Activated CD4-positive, alpha-beta T cell treated with anti-CD3 and anti-CD28 coated beads, Interleukin-2, amount 10 ng/mL, durations not matched to agents 7 days and 5 days (primary cell): ENCODE data around the gene NACC2. TPM values are rescaled to one million over a fixed set of nuclear protein-coding genes. Genes with fewer than 3 reads are reported as not detected.

Experiments
- CTCF ChIA-PET: fragments of 350-600 bp; sonication (Branson Sonifier 250); formaldehyde crosslinking; loops from one replicate; lab custom pipeline; 2021; ENCODE audit warnings: antibody characterized with exemption; lab: Charles Lee
- POLR2A ChIA-PET: fragments of 350-600 bp; sonication (Branson Sonifier 250); formaldehyde crosslinking; loops from one replicate; lab custom pipeline; 2021; ENCODE audit warnings: antibody characterized with exemption; lab: Charles Lee
- DNase-seq: peaks from one replicate; pipeline ENCODE4 v3.0.0-alpha.2; 2020
- H3K27ac Mint-ChIP-seq: one replicate; pipeline ENCODE4 v1.8.0; 2021; ENCODE audit warnings: mild to moderate bottlenecking, moderate library complexity, mixed read lengths
- H3K27me3 Mint-ChIP-seq: one replicate; pipeline ENCODE4 v1.8.0; 2021; ENCODE audit warnings: mixed read lengths
- H3K36me3 Mint-ChIP-seq: one replicate; pipeline ENCODE4 v1.8.0; 2021; ENCODE audit warnings: low read depth, mixed read lengths
- H3K4me1 Mint-ChIP-seq: one replicate; pipeline ENCODE4 v1.8.0; 2021; ENCODE audit warnings: mixed read lengths
- H3K4me3 Mint-ChIP-seq: one replicate; pipeline ENCODE4 v1.8.0; 2021; ENCODE audit warnings: mild to moderate bottlenecking, moderate library complexity, mixed read lengths
- H3K9me3 Mint-ChIP-seq: one replicate; pipeline ENCODE4 v1.8.0; 2021; ENCODE audit warnings: mixed read lengths
- total RNA-seq, 2 experiments: library from RNA; stranded (reverse); gene quantifications; one replicate each; pipeline ENCODE4 v1.2.3, GENCODE V29; 2021

NACC2 gene
- total RNA-seq, 2 experiments from 2014 or later, result 4.1 to 4.4 TPM

DNA sequence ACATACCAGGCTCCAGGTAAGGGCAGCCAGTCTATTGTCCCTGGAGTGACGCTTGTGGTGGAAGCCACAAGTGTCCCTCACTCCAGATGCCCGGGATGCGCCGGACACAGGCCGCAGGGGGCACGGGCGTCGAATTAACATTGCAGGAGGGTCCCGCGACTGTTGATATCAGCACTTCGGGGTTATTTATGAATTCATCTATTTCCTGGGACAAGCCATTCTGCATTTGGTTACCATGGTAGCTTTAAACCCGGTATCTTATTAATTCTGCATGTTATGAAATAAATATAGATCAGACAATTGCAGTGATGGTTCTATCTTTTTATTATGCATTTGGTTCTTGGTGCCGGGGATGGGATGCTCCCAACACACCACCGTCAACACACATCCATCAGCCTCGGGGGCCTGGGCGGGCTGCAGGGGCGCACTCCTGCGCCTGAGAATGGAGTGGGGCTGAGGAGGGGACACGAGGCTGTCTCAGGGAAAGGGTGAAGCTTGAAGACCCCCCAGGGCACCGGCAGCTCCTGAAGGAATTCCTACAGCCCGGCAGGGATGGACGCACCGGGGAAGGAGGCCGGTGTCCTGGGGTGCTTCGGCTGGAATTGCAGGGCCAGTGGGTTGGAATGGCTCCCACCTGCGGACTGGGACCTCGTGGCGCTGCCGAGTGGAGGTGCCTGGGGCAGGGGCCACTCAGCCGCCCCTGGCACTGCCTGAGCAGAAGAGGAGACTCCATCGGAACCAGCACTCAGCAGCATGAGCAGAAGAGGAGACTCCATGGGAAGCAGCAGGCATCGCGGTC, 41.2 kb upstream of the NACC2 start:
- H3K4me1 Mint-ChIP-seq, result peaks cover 2% of the 10 kb centered on the region
- no peak for DNase-seq
- POLR2A ChIA-PET, result no interaction called here
- no peak overlapping the region for H3K4me3 Mint-ChIP-seq
- H3K36me3 Mint-ChIP-seq, result no peaks in the 10 kb centered on the region
- peaks cover 20% of the 10 kb centered on the region for H3K27me3 Mint-ChIP-seq
- CTCF ChIA-PET, result no interaction called here
- no peaks in the 10 kb centered on the region for H3K9me3 Mint-ChIP-seq
- H3K27ac Mint-ChIP-seq, result no peak overlapping the region

DNA sequence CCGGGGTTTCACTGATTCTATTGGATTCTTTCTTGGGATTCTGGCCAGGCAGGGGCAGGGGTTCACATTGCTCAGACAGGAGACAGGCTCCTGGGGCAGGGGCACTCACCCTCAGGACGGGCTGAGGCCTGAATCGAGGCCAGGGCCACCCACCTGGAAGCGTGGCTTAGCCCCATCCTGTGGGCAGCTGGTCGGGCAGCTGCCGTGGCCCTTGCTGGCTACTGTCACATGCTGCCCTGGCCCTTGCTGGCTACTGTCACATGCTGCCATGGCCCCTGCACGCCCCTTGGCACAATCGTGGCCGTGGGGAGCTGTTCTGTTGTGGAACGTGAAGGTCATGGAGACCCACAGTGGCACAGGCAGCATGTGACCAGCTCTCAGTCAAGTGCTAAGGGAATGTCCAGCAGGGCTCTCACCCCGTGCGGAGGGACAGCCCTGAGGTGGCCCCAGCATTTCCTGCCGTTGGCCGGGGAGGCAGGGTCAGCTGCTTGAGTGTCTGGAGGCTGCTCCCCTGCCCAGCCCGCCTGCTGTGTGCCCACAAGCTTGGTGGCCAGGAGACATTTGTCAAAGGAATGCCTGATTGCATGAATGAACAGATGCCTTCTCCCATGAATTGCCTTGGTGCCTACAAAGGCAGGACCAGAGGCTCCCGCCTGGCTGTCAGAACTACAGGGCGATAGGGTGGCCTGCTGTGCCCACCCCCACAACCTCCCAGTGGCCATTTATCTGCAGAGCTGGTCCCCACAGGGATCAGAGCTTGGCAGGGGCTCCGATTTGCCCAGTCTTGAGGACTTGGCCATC, 40.4 kb upstream of the NACC2 start:
- H3K4me1 Mint-ChIP-seq, result peaks cover 2% of the 10 kb centered on the region
- no peak overlapping the region for H3K27ac Mint-ChIP-seq
- no peak overlapping the region for H3K4me3 Mint-ChIP-seq
- peaks cover 20% of the 10 kb centered on the region for H3K27me3 Mint-ChIP-seq
- no peak for DNase-seq
- CTCF ChIA-PET, result no interaction called here
- no peaks in the 10 kb centered on the region for H3K9me3 Mint-ChIP-seq
- H3K36me3 Mint-ChIP-seq, result no peaks in the 10 kb centered on the region
- POLR2A ChIA-PET, result interaction anchor here (0.5 kb wide), 1 partner anchor 29 kb away, joined by 3 read pairs; no protein-coding TSS in a partner anchor

- Mint-ChIP-seq H3K4me3 (no peak overlapping the region), H3K27me3 (peaks cover 24% of the 10 kb centered on the region), H3K36me3 (no peaks in the 10 kb centered on the region), H3K4me1 (peaks cover 2% of the 10 kb centered on the region), H3K27ac (no peak overlapping the region), H3K9me3 (no peaks in the 10 kb centered on the region)
- CTCF ChIA-PET, result no interaction called here
- no peak for DNase-seq
- POLR2A ChIA-PET, result interaction anchor here (0.6 kb wide), 1 partner anchor 145 kb away, joined by 3 read pairs; no protein-coding TSS in a partner anchor
These were observed 38.9 kb upstream of the NACC2 start for GRCh38 chr9:136133959-136134484.

DNA sequence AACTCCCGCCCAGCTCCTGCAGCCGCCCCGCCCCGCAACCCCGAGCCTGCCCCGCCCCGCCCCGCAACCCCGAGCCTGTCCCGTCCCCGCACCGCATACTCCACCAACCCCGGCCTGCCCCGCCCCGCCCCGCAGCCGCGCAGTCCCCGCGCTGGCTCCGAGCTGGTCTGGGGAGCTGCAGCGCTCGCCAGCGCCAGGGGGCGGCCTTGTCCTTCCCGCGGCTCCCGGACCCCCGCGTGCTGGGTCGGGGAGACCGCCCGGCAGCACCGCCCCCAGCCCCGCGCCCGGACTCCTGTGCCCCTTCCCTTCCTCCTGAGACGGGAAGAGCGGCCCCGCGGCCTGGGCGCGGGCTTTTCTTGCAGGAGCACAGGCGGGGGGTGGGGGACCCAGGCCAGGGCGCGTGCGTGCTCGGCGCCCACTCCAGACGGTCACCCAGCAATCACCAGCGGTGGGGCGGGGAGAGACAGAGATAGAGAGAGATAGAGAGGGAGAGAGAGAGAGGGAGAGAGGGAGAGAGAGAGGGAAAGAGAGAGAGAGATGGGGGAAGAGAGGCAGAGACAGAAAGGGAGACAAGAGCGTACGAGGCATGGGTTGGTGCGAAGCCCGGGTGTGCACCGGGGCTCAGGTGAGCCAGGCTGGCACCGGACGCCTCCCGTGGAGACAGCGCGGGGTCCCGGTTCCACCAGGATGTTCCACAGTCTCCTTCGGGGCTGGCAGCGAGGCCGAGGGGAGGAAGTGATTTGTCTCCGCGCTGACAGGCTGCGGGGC, 38.3 kb upstream of the NACC2 start:
- no peak for DNase-seq
- H3K4me1 Mint-ChIP-seq, result peaks cover 2% of the 10 kb centered on the region
- no peak overlapping the region for H3K4me3 Mint-ChIP-seq
- H3K27ac Mint-ChIP-seq, result no peak overlapping the region
- ChIA-PET CTCF (no interaction called here), POLR2A (interaction anchor here (0.5 to 0.6 kb wide), 2 partner anchors 81 to 146 kb away, joined by 3 read pairs; no protein-coding TSS in a partner anchor)
- H3K36me3 Mint-ChIP-seq, result no peaks in the 10 kb centered on the region
- H3K9me3 Mint-ChIP-seq, result no peaks in the 10 kb centered on the region
- H3K27me3 Mint-ChIP-seq, result peaks cover 26% of the 10 kb centered on the region

DNA sequence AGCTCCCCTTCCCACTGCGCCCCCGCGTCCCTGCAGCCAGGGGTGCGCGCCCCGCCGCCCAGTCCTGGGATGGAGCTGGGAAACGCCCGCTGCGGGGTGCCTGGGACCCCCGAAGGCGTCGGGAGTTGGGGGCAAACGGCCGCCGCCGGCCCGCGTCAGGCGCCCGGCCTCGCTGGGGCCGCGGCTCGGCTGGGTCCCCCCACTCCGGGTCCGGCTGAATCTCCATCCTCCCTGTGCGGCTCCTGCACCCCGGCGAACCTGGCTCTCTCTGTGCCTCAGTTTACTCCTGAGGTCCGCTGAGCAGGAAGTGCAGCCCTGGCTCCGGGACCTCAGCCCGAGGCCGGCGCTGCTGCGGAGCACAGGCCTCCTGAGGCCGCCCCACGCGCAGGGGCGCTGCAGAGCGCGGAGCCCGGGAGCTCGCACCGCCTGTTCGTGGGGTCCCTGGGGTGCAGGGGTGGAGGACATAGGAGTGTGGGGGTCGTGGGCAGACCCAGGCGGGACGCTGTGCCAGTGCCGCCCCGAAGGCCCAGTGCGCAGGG, 37.5 kb upstream of the NACC2 start:
- no peaks in the 10 kb centered on the region for H3K36me3 Mint-ChIP-seq
- H3K4me1 Mint-ChIP-seq, result peaks cover 2% of the 10 kb centered on the region
- H3K4me3 Mint-ChIP-seq, result no peak overlapping the region
- no peaks in the 10 kb centered on the region for H3K9me3 Mint-ChIP-seq
- POLR2A ChIA-PET, result no interaction called here
- no peak for DNase-seq
- CTCF ChIA-PET, result no interaction called here
- peaks cover 27% of the 10 kb centered on the region for H3K27me3 Mint-ChIP-seq
- no peak overlapping the region for H3K27ac Mint-ChIP-seq

DNA sequence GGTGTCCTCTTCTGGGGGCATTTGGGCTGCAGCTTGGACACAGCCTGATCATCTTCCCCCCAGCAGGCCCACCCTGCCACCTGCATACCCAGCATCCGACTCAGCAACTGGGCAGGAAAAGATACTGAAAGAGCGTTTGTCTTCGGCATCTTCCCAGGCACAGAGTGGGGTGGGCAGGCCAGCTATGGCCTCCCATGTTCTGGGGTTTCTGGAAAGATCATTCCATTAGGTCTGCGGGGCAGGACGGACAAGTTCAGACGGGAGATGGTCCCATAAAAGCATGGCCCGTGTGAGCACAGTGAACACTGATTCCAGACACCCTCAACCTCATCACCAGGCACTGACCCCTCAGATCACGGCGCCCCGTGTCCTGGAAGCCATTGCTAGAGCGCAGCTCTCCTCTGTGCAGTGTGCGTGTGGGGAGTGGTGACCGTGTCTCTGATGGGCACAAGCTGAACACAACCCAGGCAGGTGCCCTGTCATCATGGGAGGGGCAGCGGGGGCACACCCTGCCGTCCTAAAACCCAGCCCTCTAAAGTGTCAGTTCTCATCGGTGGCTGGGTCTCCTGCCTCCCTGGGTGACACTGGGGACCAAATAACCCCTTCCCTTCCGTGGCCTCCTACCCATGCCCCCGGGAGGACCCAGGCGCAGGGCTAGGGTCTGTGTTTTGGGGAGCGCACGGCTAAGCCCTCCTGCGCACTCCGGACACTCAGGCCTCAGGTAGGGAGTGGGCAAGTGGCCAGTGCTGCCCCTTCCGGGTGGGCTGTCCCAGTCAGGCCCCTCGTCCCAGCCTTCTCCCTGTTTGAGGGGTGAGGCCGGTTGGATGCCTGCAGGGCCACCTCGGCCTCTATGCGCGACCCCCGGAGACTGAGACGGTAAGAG, 36.8 kb upstream of the NACC2 start:
- H3K4me3 Mint-ChIP-seq, result no peak overlapping the region
- H3K27me3 Mint-ChIP-seq, result peaks cover 28% of the 10 kb centered on the region
- ChIA-PET POLR2A (no interaction called here), CTCF (interaction anchor here (1.0 kb wide), 1 partner anchor 164 kb away, joined by 4 read pairs; no protein-coding TSS in a partner anchor)
- peaks cover 2% of the 10 kb centered on the region for H3K4me1 Mint-ChIP-seq
- no peak overlapping the region for H3K27ac Mint-ChIP-seq
- no peaks in the 10 kb centered on the region for H3K36me3 Mint-ChIP-seq
- DNase-seq, result no peak
- H3K9me3 Mint-ChIP-seq, result no peaks in the 10 kb centered on the region

- Mint-ChIP-seq H3K4me1 (peaks cover 2% of the 10 kb centered on the region), H3K36me3 (no peaks in the 10 kb centered on the region), H3K27me3 (peaks cover 26% of the 10 kb centered on the region), H3K27ac (no peak overlapping the region), H3K4me3 (no peak overlapping the region), H3K9me3 (peaks cover 4% of the 10 kb centered on the region)
- DNase-seq, result no peak
- ChIA-PET POLR2A (no interaction called here), CTCF (interaction anchor here (1.1 kb wide), 1 partner anchor 11 kb away, joined by 3 read pairs; no protein-coding TSS in a partner anchor)
These were observed 34.1 kb upstream of the NACC2 start for GRCh38 chr9:136129176-136129575.

DNA sequence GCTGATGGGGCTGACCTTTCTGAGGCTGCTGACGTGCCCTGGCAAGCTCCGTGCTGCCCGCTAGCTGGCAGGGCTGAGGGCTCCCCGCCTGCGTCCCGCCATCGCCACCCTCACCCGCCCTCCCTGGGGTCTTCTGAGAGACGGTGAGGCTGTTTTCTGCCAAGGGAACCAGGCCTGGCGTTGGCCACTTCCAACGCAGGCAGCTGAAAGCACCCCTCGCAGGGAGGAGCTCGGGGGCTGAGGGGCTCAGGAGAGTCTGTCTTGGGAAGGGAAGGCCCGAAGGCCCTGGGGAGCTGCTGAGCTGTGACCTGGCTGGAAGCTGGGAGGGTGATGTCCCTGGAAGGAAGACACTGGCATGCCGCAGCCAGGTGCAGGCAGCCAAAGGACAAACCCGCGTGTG, 33.3 kb upstream of the NACC2 start:
- no peaks in the 10 kb centered on the region for H3K4me1 Mint-ChIP-seq
- H3K4me3 Mint-ChIP-seq, result no peak overlapping the region
- ChIA-PET POLR2A (no interaction called here), CTCF (interaction anchor here (1.1 kb wide), 1 partner anchor 12 kb away, joined by 3 read pairs; no protein-coding TSS in a partner anchor)
- H3K36me3 Mint-ChIP-seq, result no peaks in the 10 kb centered on the region
- no peak overlapping the region for H3K27ac Mint-ChIP-seq
- H3K9me3 Mint-ChIP-seq, result peaks cover 4% of the 10 kb centered on the region
- H3K27me3 Mint-ChIP-seq, result peaks cover 18% of the 10 kb centered on the region
- DNase-seq, result no peak

DNA sequence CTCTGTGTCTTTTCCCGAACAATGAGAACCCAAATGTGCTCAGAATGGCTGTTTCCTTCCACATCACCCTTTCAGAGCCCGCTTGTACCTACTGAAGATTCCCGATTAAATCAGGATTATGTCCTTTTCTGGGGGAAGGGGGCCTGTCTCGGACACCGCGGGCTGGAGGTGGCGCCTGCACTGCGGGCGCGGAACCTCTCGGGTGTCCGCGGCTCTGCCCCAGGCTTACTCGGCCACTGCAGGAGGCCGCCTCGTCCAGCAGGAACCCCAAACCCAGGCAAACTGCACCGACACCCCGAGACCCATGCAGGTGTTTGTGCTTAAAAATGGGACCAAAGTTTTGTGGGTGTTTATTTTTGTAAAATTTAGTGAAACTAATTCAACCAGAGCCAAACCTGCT, 32.2 kb upstream of the NACC2 start:
- Mint-ChIP-seq H3K27ac (no peak overlapping the region), H3K4me1 (no peaks in the 10 kb centered on the region), H3K9me3 (peaks cover 4% of the 10 kb centered on the region), H3K27me3 (peaks cover 16% of the 10 kb centered on the region), H3K4me3 (no peak overlapping the region), H3K36me3 (no peaks in the 10 kb centered on the region)
- no peak for DNase-seq
- POLR2A ChIA-PET, result no interaction called here
- CTCF ChIA-PET, result no interaction called here

DNA sequence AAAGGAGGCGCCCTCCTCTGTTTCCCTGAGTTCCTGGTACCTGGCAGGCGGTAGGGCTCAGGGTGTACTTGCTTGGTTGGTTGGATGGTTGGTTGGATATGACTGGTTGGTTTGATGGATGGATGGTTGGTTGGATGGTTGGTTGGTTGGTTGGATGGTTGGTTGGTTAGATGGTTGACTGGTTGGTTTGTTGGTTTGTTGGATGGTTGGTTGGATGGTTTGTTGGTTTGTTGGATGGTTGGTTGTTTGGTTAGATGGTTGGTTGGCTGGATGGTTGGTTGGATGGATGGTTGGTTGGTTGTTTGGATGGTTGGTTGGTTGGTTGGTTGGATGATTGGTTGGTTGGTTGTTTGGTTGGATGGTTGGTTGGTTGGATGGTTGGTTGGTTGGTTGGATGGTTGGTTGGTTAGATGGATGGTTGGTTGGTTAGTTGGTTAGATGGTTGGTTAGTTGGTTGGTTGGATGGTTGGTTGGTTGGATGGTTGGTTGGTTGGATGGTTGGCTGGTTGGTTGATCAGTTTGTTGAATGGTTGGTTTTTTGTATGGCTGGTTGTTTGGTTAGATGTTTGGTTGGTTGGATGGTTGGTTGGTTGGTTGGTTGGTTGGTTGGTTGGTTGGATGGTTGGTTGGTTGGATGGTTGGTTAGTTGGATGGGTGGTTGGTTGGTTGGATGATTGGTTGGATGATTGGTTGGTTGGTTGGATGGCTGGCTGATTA, 30.0 kb upstream of the NACC2 start:
- CTCF ChIA-PET, result interaction anchor here (0.8 to 1.0 kb wide), 1 partner anchor 158 kb away, joined by 3 read pairs; no protein-coding TSS in a partner anchor
- Mint-ChIP-seq H3K27ac (no peak overlapping the region), H3K4me3 (no peak overlapping the region)

More for the DNA sequence above, 30.0 kb upstream of the NACC2 start:
- H3K36me3 Mint-ChIP-seq, result no peaks in the 10 kb centered on the region
- no peak for DNase-seq
- H3K9me3 Mint-ChIP-seq, result peaks cover 4% of the 10 kb centered on the region
- no peaks in the 10 kb centered on the region for H3K4me1 Mint-ChIP-seq
- peaks cover 7% of the 10 kb centered on the region for H3K27me3 Mint-ChIP-seq
- POLR2A ChIA-PET, result no interaction called here
